ENCODE results near the gene CREBRF.

GRCh38 chr5:173175523-173175922 is 119.4 kb downstream of the CREBRF start:
- TF ChIP-seq MAFK (IDR thresholded peaks at IDR 0.05; ENCODE audit: low read depth, low read length), result no peak
- no peak for TF ChIP-seq CTCF (conservative IDR thresholded peaks at IDR 0.05; ENCODE audit: low read depth, low read length)
- TF ChIP-seq POLR2A (IDR thresholded peaks at IDR 0.05; ENCODE audit: low read depth, low read length), result no peak
- TF ChIP-seq MAZ (IDR thresholded peaks at IDR 0.05; ENCODE audit: borderline replicate concordance, low read depth, low read length), result no peak
- no peak for TF ChIP-seq NFE2L2 (IDR thresholded peaks at IDR 0.05; ENCODE audit: low read depth, low read length)
- TF ChIP-seq USF2 (IDR thresholded peaks at IDR 0.05; ENCODE audit: low read depth, low read length), result no peak

Measured in IMR-90 (cell line).